ENCODE results near the gene CCNL2. TPM values are rescaled to one million over a fixed set of nuclear protein-coding genes. Genes with fewer than 3 reads are reported as not detected.

Gene CCNL2
- total and polyA plus RNA-seq, 2 donors (not counting 1 experiment from before 2014, with no cell fraction given) = 263 to 347 TPM

GRCh38 chr1:1434131-1434823 lies 35.1 kb upstream of the CCNL2 start:
- Histone ChIP-seq H4K20me1 (ENCODE audit: control insufficient read depth, insufficient read depth, low read length, poor library complexity, severe bottlenecking) (no peaks in the 10 kb centered on the region), H2AFZ (ENCODE audit: insufficient read depth, low read depth, low read length, poor library complexity, severe bottlenecking) (peak overlapping the region; percentile 14), H3K4me2 (replicated peaks; ENCODE audit: low read depth, low read length, poor library complexity, severe bottlenecking) (peak overlapping the region; percentile 86), H3K79me2 (ENCODE audit: control insufficient read depth, insufficient read depth, low read length) (no peaks in the 10 kb centered on the region), H3K36me3 (replicated peaks in 1 of 2; ENCODE audit: control extremely low read depth in 1 of 2, control insufficient read depth in 1 of 2, extremely low read depth in 1 of 2, insufficient read depth in 2 of 2, low read length in 1 of 2) (no peaks in the 10 kb centered on the region), H3K27ac (ENCODE audit: low read length in 2 of 2) (no peak overlapping the region), H3K9me3 (ENCODE audit: control extremely low read depth in 1 of 3, control insufficient read depth in 2 of 3, insufficient read depth in 1 of 3, low read length in 2 of 3) (peaks cover 0 to 31% (median 0%) of the 10 kb centered on the region in 3 donors), H3K27me3 (replicated peaks in 1 of 4; ENCODE audit: control extremely low read depth in 1 of 4, control insufficient read depth in 3 of 4, insufficient read depth in 4 of 4, low read length in 3 of 4) (peaks cover 0 to 74% (median 35%) of the 10 kb centered on the region in 4 experiments), H3K4me3 (ENCODE audit: control extremely low read depth in 1 of 5, extremely low read depth in 1 of 5, insufficient read depth in 1 of 5, low read depth in 2 of 5, low read length in 4 of 5) (no peak overlapping the region), H3K9ac (ENCODE audit: low read length) (no peak overlapping the region), H3K4me1 (ENCODE audit: control insufficient read depth in 2 of 2, insufficient read depth in 2 of 2, low read length in 2 of 2) (peaks cover 35% of the 10 kb centered on the region in 2 donors)
- ChIA-PET POLR2A (no interaction called here), CTCF (no interaction called here)
- Mint-ChIP-seq H3K4me1 (peaks cover 12% of the 10 kb centered on the region), H3K27ac (no peak overlapping the region), H3K4me3 (no peak overlapping the region), H3K27me3 (peaks cover 29% of the 10 kb centered on the region), H3K9me3 (ENCODE audit: insufficient read depth) (no peaks in the 10 kb centered on the region)
- 6% methylated on average over 21 of the region's 32 CpGs for WGBS (ENCODE audit: insufficient coverage)
- DNase-seq = peak; percentile 56
- no peak for ATAC-seq (ENCODE audit: low read depth)
- intact Hi-C loops (cut with micrococcal nuclease) = no loop called here
- TF ChIP-seq EZH2 (IDR thresholded peaks at IDR 0.05; ENCODE audit: borderline replicate concordance, insufficient read depth, low read depth, low read length, poor library complexity, severe bottlenecking) (no peak), CTCF (IDR thresholded peaks at IDR 0.05) (no peak)

GRCh38 chr1:1433804-1434130 lies 34.6 kb upstream of the CCNL2 start:
- Histone ChIP-seq H3K27ac (ENCODE audit: low read length in 2 of 2) (no peak overlapping the region), H2AFZ (ENCODE audit: insufficient read depth, low read depth, low read length, poor library complexity, severe bottlenecking) (peak overlapping the region; percentile 14), H3K4me2 (replicated peaks; ENCODE audit: low read depth, low read length, poor library complexity, severe bottlenecking) (peak overlapping the region; percentile 86), H4K20me1 (ENCODE audit: control insufficient read depth, insufficient read depth, low read length, poor library complexity, severe bottlenecking) (no peaks in the 10 kb centered on the region), H3K9me3 (ENCODE audit: control extremely low read depth in 1 of 3, control insufficient read depth in 2 of 3, insufficient read depth in 1 of 3, low read length in 2 of 3) (peaks cover 0 to 31% (median 0%) of the 10 kb centered on the region in 3 donors), H3K4me3 (ENCODE audit: control extremely low read depth in 1 of 5, extremely low read depth in 1 of 5, insufficient read depth in 1 of 5, low read depth in 2 of 5, low read length in 4 of 5) (no peak overlapping the region), H3K27me3 (replicated peaks in 1 of 4; ENCODE audit: control extremely low read depth in 1 of 4, control insufficient read depth in 3 of 4, insufficient read depth in 4 of 4, low read length in 3 of 4) (peaks cover 0 to 71% (median 36%) of the 10 kb centered on the region in 4 experiments), H3K79me2 (ENCODE audit: control insufficient read depth, insufficient read depth, low read length) (no peaks in the 10 kb centered on the region), H3K4me1 (ENCODE audit: control insufficient read depth in 2 of 2, insufficient read depth in 2 of 2, low read length in 2 of 2) (peaks cover 35% of the 10 kb centered on the region in 2 donors), H3K9ac (ENCODE audit: low read length) (no peak overlapping the region), H3K36me3 (replicated peaks in 1 of 2; ENCODE audit: control extremely low read depth in 1 of 2, control insufficient read depth in 1 of 2, extremely low read depth in 1 of 2, insufficient read depth in 2 of 2, low read length in 1 of 2) (no peaks in the 10 kb centered on the region)
- Mint-ChIP-seq H3K27ac (no peak overlapping the region), H3K27me3 (peaks cover 28% of the 10 kb centered on the region), H3K9me3 (ENCODE audit: insufficient read depth) (no peaks in the 10 kb centered on the region), H3K4me3 (no peak overlapping the region), H3K4me1 (peaks cover 12% of the 10 kb centered on the region)
- 5% methylated on average over 12 of the region's 12 CpGs for WGBS (ENCODE audit: insufficient coverage)
- DNase-seq = peak; percentile 44
- ATAC-seq (ENCODE audit: low read depth) = no peak
- TF ChIP-seq CTCF (IDR thresholded peaks at IDR 0.05) (no peak), EZH2 (IDR thresholded peaks at IDR 0.05; ENCODE audit: borderline replicate concordance, insufficient read depth, low read depth, low read length, poor library complexity, severe bottlenecking) (no peak)
- CTCF ChIA-PET = no interaction called here
- intact Hi-C loops (cut with micrococcal nuclease) = no loop called here
- POLR2A ChIA-PET = no interaction called here
